ENCODE data around the gene VPS33B.

DNA sequence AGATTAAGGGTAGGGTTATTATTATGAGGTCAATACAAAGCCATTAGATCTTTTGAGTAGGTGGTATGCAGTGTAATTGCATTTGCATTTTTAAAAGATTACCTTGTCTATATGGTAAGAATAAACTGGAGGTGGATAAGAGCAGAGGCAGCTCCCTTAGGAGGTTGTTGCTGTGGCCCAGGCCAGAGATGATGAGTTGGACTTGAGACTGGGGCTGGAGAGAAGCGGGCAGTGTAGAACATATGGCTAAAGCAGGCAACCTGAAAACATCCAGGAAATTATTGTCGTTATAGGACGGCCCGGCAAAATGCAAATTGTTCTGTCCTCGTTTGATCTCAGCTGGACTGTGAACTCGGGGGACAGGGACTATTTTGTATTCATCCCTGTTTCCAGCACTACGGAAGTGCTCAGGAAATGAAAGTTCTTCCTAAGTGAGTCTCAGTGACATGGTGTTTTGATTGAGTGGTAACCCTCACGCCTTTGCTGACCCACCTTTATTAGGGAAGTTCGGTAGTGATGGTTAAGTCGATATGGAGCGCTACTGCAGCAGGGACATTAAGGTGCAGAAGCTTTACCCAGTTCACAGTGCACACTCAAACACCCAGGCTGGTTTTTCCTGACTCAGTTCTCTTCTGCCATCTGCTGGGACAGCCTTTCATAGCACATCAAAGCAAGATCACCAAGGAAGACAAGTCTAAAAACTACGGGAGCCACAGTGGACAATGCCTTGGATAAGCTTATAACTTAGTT, 27.2 kb upstream of the VPS33B start:
- TF ChIP-seq, protein P1, sequence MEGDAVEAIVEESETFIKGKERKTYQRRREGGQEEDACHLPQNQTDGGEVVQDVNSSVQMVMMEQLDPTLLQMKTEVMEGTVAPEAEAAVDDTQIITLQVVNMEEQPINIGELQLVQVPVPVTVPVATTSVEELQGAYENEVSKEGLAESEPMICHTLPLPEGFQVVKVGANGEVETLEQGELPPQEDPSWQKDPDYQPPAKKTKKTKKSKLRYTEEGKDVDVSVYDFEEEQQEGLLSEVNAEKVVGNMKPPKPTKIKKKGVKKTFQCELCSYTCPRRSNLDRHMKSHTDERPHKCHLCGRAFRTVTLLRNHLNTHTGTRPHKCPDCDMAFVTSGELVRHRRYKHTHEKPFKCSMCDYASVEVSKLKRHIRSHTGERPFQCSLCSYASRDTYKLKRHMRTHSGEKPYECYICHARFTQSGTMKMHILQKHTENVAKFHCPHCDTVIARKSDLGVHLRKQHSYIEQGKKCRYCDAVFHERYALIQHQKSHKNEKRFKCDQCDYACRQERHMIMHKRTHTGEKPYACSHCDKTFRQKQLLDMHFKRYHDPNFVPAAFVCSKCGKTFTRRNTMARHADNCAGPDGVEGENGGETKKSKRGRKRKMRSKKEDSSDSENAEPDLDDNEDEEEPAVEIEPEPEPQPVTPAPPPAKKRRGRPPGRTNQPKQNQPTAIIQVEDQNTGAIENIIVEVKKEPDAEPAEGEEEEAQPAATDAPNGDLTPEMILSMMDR (IDR thresholded peaks at IDR 0.05; ENCODE audit: insufficient read depth, low read length, poor library complexity, severe bottlenecking), result peak; percentile 65
- TF ChIP-seq EZH2phosphoT487 (conservative IDR thresholded peaks at IDR 0.05; ENCODE audit: low read length), result no peak

All from SU-DHL-6 (cell line).